HCT116 (cell line): ENCODE measurements around the gene FSTL4. TPM values are rescaled to one million over a fixed set of nuclear protein-coding genes. Genes with fewer than 3 reads are reported as not detected.

Experiments used
- ATAC-seq: fragments of 200-7000 bp; cut with Tn5 transposase; 2 replicates; pipeline ENCODE4 v1.9.1; 2020; ENCODE audit warnings: mild to moderate bottlenecking, moderate library complexity
- BruUV-seq: library from RNA; stranded (reverse); fragments of 400-500 nt; replicated peaks from 2 replicates; lab custom pipeline; 2021; lab: Mats Ljungman, UMichigan
- CTCF ChIA-PET: fragments of 300-600 bp; sonication (Branson Sonifier 250); formaldehyde crosslinking; loops from one replicate; lab custom pipeline; 2021; ENCODE audit warnings: antibody characterized with exemption; lab: Charles Lee
- POLR2A ChIA-PET: fragments of 300-600, 350-600 bp; sonication (Branson Sonifier 250); formaldehyde crosslinking; loops from one replicate; lab custom pipeline; 2021; ENCODE audit warnings: antibody characterized with exemption; lab: Charles Lee
- RAD21 ChIA-PET, 2 experiments: fragments of 300-600 bp; sonication (Branson Sonifier 250); formaldehyde crosslinking; loops; one replicate each; lab custom pipeline; 2023; ENCODE audit warnings: low total read pairs in 2 of 2; ENCODE audit not compliant: uncharacterized antibody in 2 of 2, unreplicated experiment in 2 of 2, low non-redundant PET in 1 of 2; lab: Charles Lee
- DNase-seq: peaks from one replicate; pipeline ENCODE4 v3.0.0-alpha.2; 2010; ENCODE audit warnings: low read depth, low spot score
- H2AFZ ChIP-seq: fragments of 200-600 bp; shearing (Covaris generic), sonication (generic); 2 replicates; pipeline ENCODE4 v1.6.1; 2017; ENCODE audit warnings: low read depth, mixed run types, mixed read lengths, antibody characterized with exemption, low read length; ENCODE audit not compliant: poor library complexity, severe bottlenecking
- H3K27ac ChIP-seq: 2 replicates; pipeline ENCODE4 v1.5.1; 2012; ENCODE audit warnings: low read depth, low read length
- H3K27me3 ChIP-seq: fragments of 200-600 bp; sonication (generic); 2 replicates; pipeline ENCODE4 v1.6.1; 2016; ENCODE audit warnings: mixed run types, low read length, mixed read lengths; ENCODE audit not compliant: insufficient read depth
- H3K36me3 ChIP-seq, 2 experiments: fragments of 200-500 bp in 1 of 2; fragments of 200-600 bp in 1 of 2; sonication (Bioruptor generic) in 1 of 2; sonication (generic) in 1 of 2; 2 replicates each; pipeline versions ENCODE4 v1.5.1 to v1.6.1; 2014 to 2016; ENCODE audit warnings: low read length in 2 of 2, inconsistent platforms in 1 of 2, mixed read lengths in 1 of 2, mixed run types in 1 of 2; ENCODE audit not compliant: insufficient read depth in 2 of 2, control insufficient read depth in 1 of 2
- H3K4me1 ChIP-seq, 2 experiments: fragments of 200-600 bp in 1 of 2; sonication (generic) in 1 of 2; 2 replicates each; pipeline versions ENCODE4 v1.5.1 to v1.6.1; 2012 to 2017; ENCODE audit warnings: low read length in 2 of 2, inconsistent platforms in 1 of 2, mild to moderate bottlenecking in 1 of 2, mixed read lengths in 1 of 2, mixed run types in 1 of 2, moderate library complexity in 1 of 2; ENCODE audit not compliant: insufficient read depth in 2 of 2, control insufficient read depth in 1 of 2
- H3K4me2 ChIP-seq: fragments of 200-600 bp; sonication (generic); 2 replicates; pipeline ENCODE4 v1.6.1; 2017; ENCODE audit warnings: mixed run types, low read length, mixed read lengths
- H3K4me3 ChIP-seq, 2 experiments: fragments of 200-600 bp in 1 of 2; sonication (generic) in 1 of 2; replicated peaks in 1 of 2; 2 replicates each; pipeline ENCODE4 v1.5.1; 2011 to 2016; ENCODE audit warnings: low read length in 2 of 2, control low read depth in 1 of 2, low read depth in 1 of 2, mild to moderate bottlenecking in 1 of 2, mixed read lengths in 1 of 2, mixed run types in 1 of 2
- H3K79me2 ChIP-seq: fragments of 200-600 bp; sonication (generic); 2 replicates; pipeline ENCODE4 v1.6.1; 2017; ENCODE audit warnings: mild to moderate bottlenecking, mixed run types, low read length, moderate library complexity, mixed read lengths; ENCODE audit not compliant: insufficient read depth
- H3K9ac ChIP-seq: fragments of 200-600 bp; sonication (generic); 2 replicates; pipeline ENCODE4 v1.6.1; 2016; ENCODE audit warnings: low read length, mixed read lengths
- H3K9me2 ChIP-seq: fragments of 200-600 bp; sonication (generic), shearing (Covaris generic); 2 replicates; pipeline ENCODE4 v1.6.1; 2017; ENCODE audit warnings: mixed run types, mild to moderate bottlenecking, moderate library complexity; ENCODE audit not compliant: insufficient read depth
- H3K9me3 ChIP-seq, 2 experiments: fragments of 200-500 bp in 1 of 2; fragments of 200-600 bp in 1 of 2; sonication (Bioruptor generic) in 1 of 2; sonication (generic) in 1 of 2; 2 replicates each; pipeline ENCODE4 v1.6.1; 2014 to 2017; ENCODE audit warnings: low read length in 2 of 2, mixed read lengths in 2 of 2, inconsistent platforms in 1 of 2, low read depth in 1 of 2, mild to moderate bottlenecking in 1 of 2, mixed run types in 1 of 2, moderate library complexity in 1 of 2; ENCODE audit not compliant: control insufficient read depth in 1 of 2, insufficient read depth in 1 of 2
- H4K20me1 ChIP-seq: fragments of 200-600 bp; sonication (generic), shearing (Covaris generic); 2 replicates; pipeline ENCODE4 v1.6.1; 2017; ENCODE audit warnings: mixed run types, mild to moderate bottlenecking, moderate library complexity; ENCODE audit not compliant: insufficient read depth
- CEBPB ChIP-seq: IDR thresholded peaks from 2 replicates; pipeline ENCODE4 v1.6.1; 2012; ENCODE audit warnings: low read depth
- CTCF ChIP-seq, 3 experiments: fragments of 200-600 bp in 1 of 3; sonication (generic) in 1 of 3; IDR thresholded peaks in 2 of 3; conservative IDR thresholded peaks in 1 of 3; 2 replicates each; pipeline ENCODE4 v1.5.1; 2012 to 2017; ENCODE audit warnings: low read depth in 2 of 3, low read length in 2 of 3, antibody characterized with exemption in 1 of 3, borderline replicate concordance in 1 of 3, control low read depth in 1 of 3, mild to moderate bottlenecking in 1 of 3, mixed read lengths in 1 of 3, mixed run types in 1 of 3, moderate library complexity in 1 of 3; ENCODE audit not compliant: insufficient read depth in 1 of 3
- EGR1 ChIP-seq: IDR thresholded peaks from 2 replicates; pipeline ENCODE4 v1.6.1; 2012; ENCODE audit warnings: low read depth
- ELF1 ChIP-seq: IDR thresholded peaks from 2 replicates; pipeline ENCODE4 v1.6.1; 2012; ENCODE audit warnings: low read depth, borderline replicate concordance
- EZH2 ChIP-seq: fragments of 200-600 bp; sonication (generic); IDR thresholded peaks from 2 replicates; pipeline ENCODE4 v1.6.1; 2017; ENCODE audit warnings: antibody characterized with exemption, mixed run types
- EZH2phosphoT487 ChIP-seq: fragments of 200-600 bp; IDR thresholded peaks from 2 replicates; pipeline ENCODE4 v1.6.1; 2018; ENCODE audit warnings: antibody characterized with exemption, borderline replicate concordance
- FOSL1 ChIP-seq: IDR thresholded peaks from 2 replicates; pipeline ENCODE4 v1.6.1; 2012; ENCODE audit warnings: low read depth
- POLR2A ChIP-seq: IDR thresholded peaks from 2 replicates; pipeline ENCODE4 v1.7.0; 2011; ENCODE audit warnings: borderline replicate concordance; ENCODE audit not compliant: insufficient read depth, insufficient read length; ENCODE audit errors: extremely low read depth
- POLR2AphosphoS5 ChIP-seq: IDR thresholded peaks from 2 replicates; pipeline ENCODE4 v1.6.1; 2011; ENCODE audit warnings: mild to moderate bottlenecking, low read depth, low read length, moderate library complexity
- RAD21 ChIP-seq: IDR thresholded peaks from 2 replicates; pipeline ENCODE4 v1.6.1; 2012; ENCODE audit warnings: low read depth, mild to moderate bottlenecking
- SIN3A ChIP-seq: IDR thresholded peaks from 2 replicates; pipeline ENCODE4 v1.6.1; 2012; ENCODE audit warnings: low read depth
- SRF ChIP-seq: IDR thresholded peaks from 2 replicates; pipeline ENCODE4 v1.6.1; 2012; ENCODE audit warnings: low read depth
- TCF7L2 ChIP-seq: IDR thresholded peaks from 2 replicates; pipeline ENCODE4 v1.7.0; 2011; ENCODE audit warnings: borderline replicate concordance, inconsistent platforms; ENCODE audit not compliant: insufficient read depth, insufficient read length; ENCODE audit errors: extremely low read depth
- YY1 ChIP-seq: IDR thresholded peaks from 2 replicates; pipeline ENCODE4 v1.6.1; 2011; ENCODE audit warnings: low read length, low read depth, moderate library complexity, mild to moderate bottlenecking; ENCODE audit not compliant: insufficient replicate concordance; ENCODE audit errors: extremely low read depth
- ZBTB33 ChIP-seq: IDR thresholded peaks from 2 replicates; pipeline ENCODE4 v1.6.1; 2011; ENCODE audit warnings: mild to moderate bottlenecking, low read length, moderate library complexity; ENCODE audit not compliant: insufficient replicate concordance; ENCODE audit errors: extremely low read depth
- ZFX ChIP-seq: fragments of 450-650 bp; IDR thresholded peaks from 2 replicates; pipeline ENCODE4 v1.6.1; 2017
- ZNF274 ChIP-seq: fragments of 200-500 bp; sonication (Bioruptor generic); IDR thresholded peaks from 2 replicates; pipeline ENCODE4 v1.6.1; 2014; ENCODE audit warnings: mild to moderate bottlenecking, low read depth, low read length, inconsistent platforms
- intact Hi-C: fragments of 100-400 bp; cut with micrococcal nuclease; formaldehyde crosslinking; loops from 2 replicates; pipeline ENCODE4 v1.10.0; 2022
- total RNA-seq: library from RNA; stranded (reverse); gene quantifications from one replicate; pipeline ENCODE4 v1.2.1, GENCODE V29; 2021; ENCODE audit not compliant: unreplicated experiment
- TF ChIP-seq, protein P1 (sequence below): IDR thresholded peaks from 2 replicates; pipeline ENCODE4 v1.6.1; 2012; ENCODE audit warnings: low read depth
- TF ChIP-seq, protein P2 (sequence below): IDR thresholded peaks from 2 replicates; pipeline ENCODE4 v1.6.1; 2012

FSTL4 gene
- total RNA-seq, 1 experiment from 2014 or later: 0.37 TPM

GRCh38 chr5:133467335-133467779, 145.0 kb downstream of the FSTL4 start:
- DNase-seq (no peak), ATAC-seq (no peak)
- ChIA-PET CTCF (no interaction called here), RAD21 (no interaction called here), POLR2A (no interaction called here)
- no peak overlapping the region for H2AFZ ChIP-seq
- TF ChIP-seq ZFX (no peak), EZH2phosphoT487 (no peak), FOSL1 (no peak), ELF1 (no peak), POLR2AphosphoS5 (no peak), YY1 (no peak), TCF7L2 (no peak), RAD21 (no peak), ZNF274 (no peak), CTCF (IDR thresholded peaks at IDR 0.05 in 2 of 3, conservative IDR thresholded peaks at IDR 0.05 in 1 of 3; ENCODE audit: borderline replicate concordance in 1 of 3, insufficient read depth in 1 of 3, low read depth in 2 of 3, low read length in 2 of 3) (no peak), SRF (no peak), EGR1 (no peak), SIN3A (no peak), ZBTB33 (no peak), CEBPB (no peak), POLR2A (no peak), EZH2 (no peak)
- TF ChIP-seq, protein P1, sequence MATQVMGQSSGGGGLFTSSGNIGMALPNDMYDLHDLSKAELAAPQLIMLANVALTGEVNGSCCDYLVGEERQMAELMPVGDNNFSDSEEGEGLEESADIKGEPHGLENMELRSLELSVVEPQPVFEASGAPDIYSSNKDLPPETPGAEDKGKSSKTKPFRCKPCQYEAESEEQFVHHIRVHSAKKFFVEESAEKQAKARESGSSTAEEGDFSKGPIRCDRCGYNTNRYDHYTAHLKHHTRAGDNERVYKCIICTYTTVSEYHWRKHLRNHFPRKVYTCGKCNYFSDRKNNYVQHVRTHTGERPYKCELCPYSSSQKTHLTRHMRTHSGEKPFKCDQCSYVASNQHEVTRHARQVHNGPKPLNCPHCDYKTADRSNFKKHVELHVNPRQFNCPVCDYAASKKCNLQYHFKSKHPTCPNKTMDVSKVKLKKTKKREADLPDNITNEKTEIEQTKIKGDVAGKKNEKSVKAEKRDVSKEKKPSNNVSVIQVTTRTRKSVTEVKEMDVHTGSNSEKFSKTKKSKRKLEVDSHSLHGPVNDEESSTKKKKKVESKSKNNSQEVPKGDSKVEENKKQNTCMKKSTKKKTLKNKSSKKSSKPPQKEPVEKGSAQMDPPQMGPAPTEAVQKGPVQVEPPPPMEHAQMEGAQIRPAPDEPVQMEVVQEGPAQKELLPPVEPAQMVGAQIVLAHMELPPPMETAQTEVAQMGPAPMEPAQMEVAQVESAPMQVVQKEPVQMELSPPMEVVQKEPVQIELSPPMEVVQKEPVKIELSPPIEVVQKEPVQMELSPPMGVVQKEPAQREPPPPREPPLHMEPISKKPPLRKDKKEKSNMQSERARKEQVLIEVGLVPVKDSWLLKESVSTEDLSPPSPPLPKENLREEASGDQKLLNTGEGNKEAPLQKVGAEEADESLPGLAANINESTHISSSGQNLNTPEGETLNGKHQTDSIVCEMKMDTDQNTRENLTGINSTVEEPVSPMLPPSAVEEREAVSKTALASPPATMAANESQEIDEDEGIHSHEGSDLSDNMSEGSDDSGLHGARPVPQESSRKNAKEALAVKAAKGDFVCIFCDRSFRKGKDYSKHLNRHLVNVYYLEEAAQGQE: no peak
- TF ChIP-seq, protein P2, sequence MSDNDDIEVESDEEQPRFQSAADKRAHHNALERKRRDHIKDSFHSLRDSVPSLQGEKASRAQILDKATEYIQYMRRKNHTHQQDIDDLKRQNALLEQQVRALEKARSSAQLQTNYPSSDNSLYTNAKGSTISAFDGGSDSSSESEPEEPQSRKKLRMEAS: no peak
- H4K20me1 ChIP-seq: no peaks in the 10 kb centered on the region
- H3K4me3 ChIP-seq: no peak overlapping the region
- H3K9me2 ChIP-seq: no peaks in the 10 kb centered on the region
- no peak overlapping the region for H3K9ac ChIP-seq
- H3K79me2 ChIP-seq: no peaks in the 10 kb centered on the region
- H3K36me3 ChIP-seq: no peaks in the 10 kb centered on the region
- no peaks in the 10 kb centered on the region for H3K9me3 ChIP-seq
- H3K27ac ChIP-seq: no peak overlapping the region
- H3K27me3 ChIP-seq: peaks cover 4% of the 10 kb centered on the region; the same call in 1 of the 2 replicates
- H3K4me2 ChIP-seq: no peak overlapping the region
- no peaks in the 10 kb centered on the region for H3K4me1 ChIP-seq
- intact Hi-C loops: no loop called here
- BruUV-seq: no TSS peak
